ENCODE measurements around the gene EEPD1. TPM values are rescaled to one million over a fixed set of nuclear protein-coding genes. Genes with fewer than 3 reads are reported as not detected.

The EEPD1 gene
- total RNA-seq, 2 donors from 2014 or later, result 8.2 to 10.0 TPM

DNA sequence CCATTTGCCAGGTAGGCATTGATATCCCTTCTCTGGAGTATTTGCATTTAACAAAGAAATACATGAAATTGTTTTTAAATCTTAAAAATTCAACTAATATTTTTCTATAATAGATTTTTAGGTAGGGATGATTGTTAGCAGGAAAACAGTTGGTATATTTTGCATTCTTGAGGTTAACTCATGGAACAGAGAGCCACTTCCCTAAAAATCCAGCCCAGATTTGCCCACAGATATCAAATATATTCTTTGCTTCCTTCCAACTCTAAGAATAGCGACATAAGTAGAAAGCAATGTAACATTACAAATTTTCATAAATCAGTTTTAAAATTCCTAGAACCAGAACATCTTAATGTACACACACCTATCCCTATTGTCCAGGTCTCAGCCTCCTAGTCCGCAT lies 191.6 kb downstream of the EEPD1 start:
- no peaks in the 10 kb centered on the region for H3K27me3 ChIP-seq
- H3K4me3 ChIP-seq, result no peak overlapping the region
- H3K36me3 ChIP-seq, result no peaks in the 10 kb centered on the region
- DNase-seq, result no peak
- H3K4me1 ChIP-seq, result no peaks in the 10 kb centered on the region
- TF ChIP-seq CTCF (IDR thresholded peaks at IDR 0.05), result no peak
- H3K9ac ChIP-seq (ENCODE audit: low read depth in 2 of 2, low read length in 2 of 2), result no peak overlapping the region
- H3K27ac ChIP-seq, result no peak overlapping the region
- H3K9me3 ChIP-seq, result no peaks in the 10 kb centered on the region
- intact Hi-C loops (cut with DNase I), result no loop called here

DNA sequence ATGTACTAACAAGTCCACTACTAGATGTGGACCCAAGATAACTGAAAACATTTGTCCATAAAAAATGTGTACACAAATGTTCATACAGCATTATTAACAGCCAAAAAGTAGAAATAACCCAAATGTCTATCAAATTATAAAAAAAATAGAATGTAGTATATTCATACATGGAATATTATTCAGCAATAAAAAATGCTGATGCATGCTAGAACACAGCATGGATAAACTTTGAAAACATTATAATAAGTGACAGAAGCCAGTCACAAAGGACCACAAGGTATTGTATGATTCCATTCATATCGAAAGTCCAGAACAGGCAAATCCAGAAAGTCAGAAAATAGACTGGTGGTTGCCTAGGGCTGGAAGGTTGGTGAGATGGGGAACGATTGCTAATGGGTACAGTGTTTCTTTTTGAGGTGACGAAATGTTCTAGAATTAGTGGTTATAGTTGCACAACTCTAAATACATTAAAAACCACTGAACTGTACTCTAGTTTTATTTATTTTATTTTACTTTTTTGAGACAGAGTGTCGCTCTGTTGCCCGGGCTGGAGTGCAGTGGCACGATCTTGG lies 193.3 kb downstream of the EEPD1 start:
- H3K27me3 ChIP-seq, result no peaks in the 10 kb centered on the region
- H3K36me3 ChIP-seq, result no peaks in the 10 kb centered on the region
- no peaks in the 10 kb centered on the region for H3K4me1 ChIP-seq
- intact Hi-C loops (cut with DNase I), result no loop called here
- TF ChIP-seq CTCF (IDR thresholded peaks at IDR 0.05), result no peak
- no peak overlapping the region for H3K4me3 ChIP-seq
- no peak overlapping the region for H3K9ac ChIP-seq (ENCODE audit: low read depth in 2 of 2, low read length in 2 of 2)
- H3K9me3 ChIP-seq, result no peaks in the 10 kb centered on the region
- no peak for DNase-seq
- H3K27ac ChIP-seq, result no peak overlapping the region

DNA sequence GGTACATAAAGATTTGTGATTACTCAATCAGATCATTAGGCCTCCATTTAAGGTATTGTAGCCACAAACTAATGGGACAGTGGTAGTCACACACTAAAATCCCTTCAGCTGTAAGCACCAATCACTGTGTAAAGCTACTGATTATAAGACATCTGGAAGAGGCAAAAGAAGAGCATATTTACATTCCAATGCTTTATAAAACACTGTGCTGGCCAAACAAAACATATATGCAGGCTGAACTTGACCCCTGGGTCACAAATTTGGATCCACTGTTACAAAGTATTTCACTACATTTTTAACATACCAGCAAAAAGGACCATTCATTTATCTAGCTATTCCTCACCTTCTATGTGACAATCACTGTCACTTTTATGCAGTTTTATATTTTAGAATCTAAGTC lies 195.2 kb downstream of the EEPD1 start:
- no peaks in the 10 kb centered on the region for H3K4me1 ChIP-seq
- intact Hi-C loops (cut with DNase I), result no loop called here
- H3K9me3 ChIP-seq, result no peaks in the 10 kb centered on the region
- no peak for TF ChIP-seq CTCF (IDR thresholded peaks at IDR 0.05)
- H3K36me3 ChIP-seq, result no peaks in the 10 kb centered on the region
- no peak for DNase-seq
- no peak overlapping the region for H3K4me3 ChIP-seq
- no peaks in the 10 kb centered on the region for H3K27me3 ChIP-seq
- H3K9ac ChIP-seq (ENCODE audit: low read depth in 2 of 2, low read length in 2 of 2), result no peak overlapping the region
- no peak overlapping the region for H3K27ac ChIP-seq

- Histone ChIP-seq H3K27ac (no peak overlapping the region), H3K27me3 (no peaks in the 10 kb centered on the region), H3K9ac (ENCODE audit: low read depth in 2 of 2, low read length in 2 of 2) (no peak overlapping the region), H3K4me1 (no peaks in the 10 kb centered on the region), H3K36me3 (no peaks in the 10 kb centered on the region), H3K9me3 (no peaks in the 10 kb centered on the region), H3K4me3 (no peak overlapping the region)
- no peak for DNase-seq
- TF ChIP-seq CTCF (IDR thresholded peaks at IDR 0.05), result no peak
- intact Hi-C loops (cut with DNase I), result no loop called here
Observed at GRCh38 chr7:36348771-36349170, 195.7 kb downstream of the EEPD1 start.

DNA sequence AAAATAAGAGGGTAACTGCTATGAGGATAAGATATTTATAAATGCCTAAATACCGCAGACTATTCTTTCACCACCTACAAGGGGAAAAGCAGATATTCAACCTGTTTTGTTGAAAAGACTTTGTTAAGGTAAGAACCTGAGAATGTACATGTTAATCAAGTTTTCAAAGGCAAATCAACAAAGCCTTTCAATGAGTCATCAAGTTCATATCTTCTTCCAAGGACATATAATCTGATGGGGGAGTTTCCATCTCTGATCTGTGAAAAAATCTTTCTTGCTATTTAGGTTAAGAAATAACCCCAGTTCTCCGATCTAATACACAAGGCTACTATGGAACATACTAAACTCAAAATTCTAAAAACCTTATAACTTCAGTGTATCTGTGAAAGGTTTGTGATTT lies 196.6 kb downstream of the EEPD1 start:
- no peak overlapping the region for H3K27ac ChIP-seq
- no peak overlapping the region for H3K9ac ChIP-seq (ENCODE audit: low read depth in 2 of 2, low read length in 2 of 2)
- H3K4me3 ChIP-seq, result no peak overlapping the region
- H3K9me3 ChIP-seq, result no peaks in the 10 kb centered on the region
- DNase-seq, result no peak
- no peaks in the 10 kb centered on the region for H3K27me3 ChIP-seq
- TF ChIP-seq CTCF (IDR thresholded peaks at IDR 0.05), result no peak
- H3K4me1 ChIP-seq, result no peaks in the 10 kb centered on the region
- no peaks in the 10 kb centered on the region for H3K36me3 ChIP-seq
- intact Hi-C loops (cut with DNase I), result no loop called here

Other genes with a start within 250 kb of the EEPD1 start
- 10 to 100 TPM; 21.2 to 56.0 TPM for gene ANLN, start 236.6 kb downstream of the EEPD1 start, total RNA-seq